Testis (tissue), 3 donors: ENCODE measurements around the gene PRKG1. TPM values are rescaled to one million over a fixed set of nuclear protein-coding genes. Genes with fewer than 3 reads are reported as not detected.

ENCODE experiments used
- DNase-seq: peaks from one replicate; pipeline ENCODE4 v3.0.0-alpha.2; 2019
- H3K27ac ChIP-seq, 2 donors: fragments of 200-600 bp; sonication (generic); one replicate each; pipeline ENCODE4 v1.5.1; 2019
- H3K27me3 ChIP-seq: fragments of 200-600 bp; sonication (generic); one replicate; pipeline ENCODE4 v1.5.1; 2019
- H3K36me3 ChIP-seq: fragments of 200-600 bp; sonication (generic); one replicate; pipeline ENCODE4 v1.5.1; 2017; ENCODE audit warnings: low read depth; ENCODE audit errors: missing control alignments
- H3K4me1 ChIP-seq: fragments of 200-600 bp; sonication (generic); one replicate; pipeline ENCODE4 v1.5.1; 2019
- H3K4me3 ChIP-seq, 2 donors: fragments of 200-600 bp; sonication (generic); one replicate each; pipeline ENCODE4 v1.5.1; 2017 to 2019
- H3K9me3 ChIP-seq: fragments of 200-600 bp; sonication (generic); one replicate; pipeline ENCODE4 v1.5.1; 2017
- CTCF ChIP-seq, 3 experiments: fragments of 450-650 bp in 2 of 3; fragments of 200-600 bp in 1 of 3; sonication (generic) in 1 of 3; IDR thresholded peaks; one replicate each; pipeline ENCODE4 v1.5.1; 2016 to 2019; ENCODE audit warnings: antibody characterized with exemption in 3 of 3, mild to moderate bottlenecking in 2 of 3, moderate library complexity in 1 of 3
- POLR2A ChIP-seq: fragments of 450-650 bp; IDR thresholded peaks from one replicate; pipeline ENCODE4 v1.6.1; 2017; ENCODE audit warnings: antibody characterized with exemption, mild to moderate bottlenecking, moderate library complexity
- WGBS, 2 donors: methylation state at CpG; one replicate each; pipeline ENCODE4 v1.1.5; 2018; 5-methylcytosine and 5-hydroxymethylcytosine counted together
- intact Hi-C: fragments of 100-400 bp; cut with DNase I; formaldehyde crosslinking; loops from one replicate; pipeline ENCODE4 v1.15.1; 2023; ENCODE audit warnings: low total_unique reads
- polyA plus RNA-seq: library from polyadenylated mRNA; stranded (reverse); fragments of 350-450 nt; fragmentation: Illumina TruSeq; extraction: RNeasy Lipid Tissue Mini Kit (QIAGEN cat#74804); gene quantifications from one replicate; pipeline ENCODE4 v1.2.3, GENCODE V29; 2014; ENCODE audit warnings: low read depth, low replicate concordance; ENCODE audit not compliant: insufficient read depth
- total RNA-seq, 2 donors: library from RNA; depleted of rRNA; stranded (reverse); fragments of >200 nt; gene quantifications; one replicate each; pipeline ENCODE4 v1.2.3, GENCODE V29; 2016

Gene PRKG1
- total and polyA plus RNA-seq, 3 donors from 2014 or later, result 6.3 to 15.3 (median 12.5) TPM

- H3K9me3 ChIP-seq, result no peaks in the 10 kb centered on the region
- no peak for DNase-seq
- no peaks in the 10 kb centered on the region for H3K36me3 ChIP-seq
- H3K4me1 ChIP-seq, result no peaks in the 10 kb centered on the region
- H3K27ac ChIP-seq, result no peak overlapping the region
- no peak overlapping the region for H3K4me3 ChIP-seq
- TF ChIP-seq POLR2A, result no peak
- no peak for TF ChIP-seq CTCF (IDR thresholded peaks at IDR 0.05)
- no peaks in the 10 kb centered on the region for H3K27me3 ChIP-seq
- 75 to 77% methylated on average over 1 of the region's 1 CpG for WGBS, 2 donors
- intact Hi-C loops, result no loop called here
Measured at GRCh38 chr10:51430506-51430905, 356.2 kb downstream of the PRKG1 start.

- Histone ChIP-seq H3K27me3 (no peaks in the 10 kb centered on the region), H3K36me3 (no peaks in the 10 kb centered on the region), H3K4me1 (no peaks in the 10 kb centered on the region), H3K9me3 (no peaks in the 10 kb centered on the region), H3K27ac (no peak overlapping the region), H3K4me3 (no peak overlapping the region)
- intact Hi-C loops, result no loop called here
- 87 to 91% methylated on average over 4 of the region's 4 CpGs for WGBS, 2 donors
- no peak for DNase-seq
- TF ChIP-seq CTCF (IDR thresholded peaks at IDR 0.05) (no peak), POLR2A (no peak)
Measured at GRCh38 chr10:51433949-51434475, 359.7 kb downstream of the PRKG1 start.

- H3K4me1 ChIP-seq, result no peaks in the 10 kb centered on the region
- H3K9me3 ChIP-seq, result no peaks in the 10 kb centered on the region
- intact Hi-C loops, result no loop called here
- WGBS, 2 donors, result 93 to 97% methylated on average over 4 of the region's 4 CpGs
- TF ChIP-seq CTCF (IDR thresholded peaks at IDR 0.05), result no peak
- TF ChIP-seq POLR2A, result no peak
- DNase-seq, result no peak
- H3K27me3 ChIP-seq, result no peaks in the 10 kb centered on the region
- H3K4me3 ChIP-seq, result no peak overlapping the region
- H3K27ac ChIP-seq, result no peak overlapping the region
- H3K36me3 ChIP-seq, result no peaks in the 10 kb centered on the region
Measured at GRCh38 chr10:51436805-51437204, 362.5 kb downstream of the PRKG1 start.

GRCh38 chr10:51439645-51440044 lies 365.4 kb downstream of the PRKG1 start:
- intact Hi-C loops, result no loop called here
- DNase-seq, result no peak
- Histone ChIP-seq H3K9me3 (no peaks in the 10 kb centered on the region), H3K4me3 (no peak overlapping the region), H3K27ac (no peak overlapping the region), H3K36me3 (no peaks in the 10 kb centered on the region), H3K4me1 (no peaks in the 10 kb centered on the region), H3K27me3 (no peaks in the 10 kb centered on the region)
- TF ChIP-seq POLR2A (no peak), CTCF (IDR thresholded peaks at IDR 0.05) (no peak)
- WGBS, 2 donors, result 60 to 81% methylated on average over 1 of the region's 1 CpG

GRCh38 chr10:51445588-51445987 lies 371.3 kb downstream of the PRKG1 start:
- intact Hi-C loops, result no loop called here
- WGBS, 2 donors, result 65% methylated on average over 3 of the region's 3 CpGs
- H3K4me3 ChIP-seq, result no peak overlapping the region
- TF ChIP-seq POLR2A (no peak), CTCF (IDR thresholded peaks at IDR 0.05) (no peak)
- no peak overlapping the region for H3K27ac ChIP-seq
- H3K27me3 ChIP-seq, result no peaks in the 10 kb centered on the region
- H3K4me1 ChIP-seq, result no peaks in the 10 kb centered on the region
- no peaks in the 10 kb centered on the region for H3K9me3 ChIP-seq
- H3K36me3 ChIP-seq, result no peaks in the 10 kb centered on the region
- no peak for DNase-seq
